Measurements from ENCODE around the gene SPINK5.
"Not testable (repeated sequence)": the region's sequence is repeated elsewhere in the genome, so short reads cannot be mapped to it uniquely, and the experiment has no call there.

Gene SPINK5, protein sequence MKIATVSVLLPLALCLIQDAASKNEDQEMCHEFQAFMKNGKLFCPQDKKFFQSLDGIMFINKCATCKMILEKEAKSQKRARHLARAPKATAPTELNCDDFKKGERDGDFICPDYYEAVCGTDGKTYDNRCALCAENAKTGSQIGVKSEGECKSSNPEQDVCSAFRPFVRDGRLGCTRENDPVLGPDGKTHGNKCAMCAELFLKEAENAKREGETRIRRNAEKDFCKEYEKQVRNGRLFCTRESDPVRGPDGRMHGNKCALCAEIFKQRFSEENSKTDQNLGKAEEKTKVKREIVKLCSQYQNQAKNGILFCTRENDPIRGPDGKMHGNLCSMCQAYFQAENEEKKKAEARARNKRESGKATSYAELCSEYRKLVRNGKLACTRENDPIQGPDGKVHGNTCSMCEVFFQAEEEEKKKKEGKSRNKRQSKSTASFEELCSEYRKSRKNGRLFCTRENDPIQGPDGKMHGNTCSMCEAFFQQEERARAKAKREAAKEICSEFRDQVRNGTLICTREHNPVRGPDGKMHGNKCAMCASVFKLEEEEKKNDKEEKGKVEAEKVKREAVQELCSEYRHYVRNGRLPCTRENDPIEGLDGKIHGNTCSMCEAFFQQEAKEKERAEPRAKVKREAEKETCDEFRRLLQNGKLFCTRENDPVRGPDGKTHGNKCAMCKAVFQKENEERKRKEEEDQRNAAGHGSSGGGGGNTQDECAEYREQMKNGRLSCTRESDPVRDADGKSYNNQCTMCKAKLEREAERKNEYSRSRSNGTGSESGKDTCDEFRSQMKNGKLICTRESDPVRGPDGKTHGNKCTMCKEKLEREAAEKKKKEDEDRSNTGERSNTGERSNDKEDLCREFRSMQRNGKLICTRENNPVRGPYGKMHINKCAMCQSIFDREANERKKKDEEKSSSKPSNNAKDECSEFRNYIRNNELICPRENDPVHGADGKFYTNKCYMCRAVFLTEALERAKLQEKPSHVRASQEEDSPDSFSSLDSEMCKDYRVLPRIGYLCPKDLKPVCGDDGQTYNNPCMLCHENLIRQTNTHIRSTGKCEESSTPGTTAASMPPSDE

DNA sequence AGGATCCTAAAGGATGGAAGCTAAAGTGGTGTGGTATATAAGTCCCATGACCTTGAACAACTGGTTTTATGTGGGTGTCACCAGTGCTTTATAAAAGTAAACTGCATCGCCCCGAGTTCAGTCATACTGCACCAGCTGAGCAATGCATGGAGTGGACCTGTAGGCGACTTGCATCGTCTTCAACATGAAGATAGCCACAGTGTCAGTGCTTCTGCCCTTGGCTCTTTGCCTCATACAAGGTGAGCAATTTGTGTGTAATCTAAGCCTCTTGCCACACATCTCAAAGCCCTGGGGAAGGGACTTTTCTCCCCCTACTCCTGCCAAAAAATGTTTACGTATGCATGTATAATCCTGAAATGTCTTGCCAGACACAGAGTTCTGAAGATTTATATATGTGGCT lies at the start of gene SPINK5:
SPINK5 (plus strand) TSS at position 120 of the 400 bp plus-strand sequence; CDS start at position 185, 65 bp downstream.
- no peak for DNase-seq

DNA sequence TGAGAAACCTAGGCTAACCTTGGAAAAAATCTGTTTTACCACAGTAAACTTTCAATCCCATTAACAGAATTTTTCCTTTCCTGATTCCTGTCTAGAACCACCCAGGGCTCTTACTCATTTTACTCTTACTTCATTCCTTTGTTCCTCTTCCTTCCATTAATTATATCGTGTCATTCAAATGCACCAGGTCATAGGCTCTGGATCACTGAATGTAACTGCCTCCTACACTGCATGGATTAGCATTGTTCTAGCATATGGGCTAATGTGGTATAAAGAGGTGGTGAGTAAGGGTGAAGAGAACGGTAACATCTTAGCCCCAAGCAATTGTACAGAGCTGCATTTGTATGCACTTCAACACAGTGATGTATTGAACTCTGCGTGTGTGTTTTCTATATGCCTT lies 49.5 kb upstream of the SPINK5 start:
- DNase-seq, result no peak

DNA sequence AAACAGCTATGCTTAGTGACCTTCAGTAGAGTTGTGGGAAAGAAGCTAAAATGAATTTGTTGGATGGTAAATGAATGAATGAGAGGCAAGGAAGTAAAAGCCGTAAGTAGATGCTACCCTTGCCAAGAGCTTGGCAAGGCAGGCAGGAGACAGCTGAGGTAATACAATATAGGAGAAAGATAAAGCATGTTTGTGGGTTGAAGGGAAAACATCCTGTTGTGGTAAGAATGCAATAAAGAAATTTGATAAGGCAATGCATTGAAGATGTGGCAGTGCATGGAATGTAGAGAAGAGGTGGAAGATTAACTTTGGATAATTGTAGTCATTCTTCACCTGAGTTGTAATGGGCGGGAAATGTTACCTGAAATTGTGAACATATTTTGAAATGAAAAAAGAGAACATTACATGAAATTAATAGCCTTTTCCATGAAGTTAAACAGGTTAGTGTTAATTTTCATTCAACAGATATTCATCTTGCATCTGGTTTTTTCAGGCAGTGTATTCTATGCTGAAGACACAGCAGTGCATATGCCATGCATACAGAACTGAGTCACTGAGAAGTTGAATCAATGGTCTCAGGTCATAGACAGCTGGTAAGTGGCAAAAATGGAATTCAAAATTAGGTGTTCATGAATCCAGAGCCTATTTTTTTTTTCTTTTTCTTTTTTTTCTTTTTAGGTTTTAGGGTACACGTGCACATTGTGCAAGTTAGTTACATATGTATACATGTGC lies 43.4 kb upstream of the SPINK5 start:
- no peak for DNase-seq

DNA sequence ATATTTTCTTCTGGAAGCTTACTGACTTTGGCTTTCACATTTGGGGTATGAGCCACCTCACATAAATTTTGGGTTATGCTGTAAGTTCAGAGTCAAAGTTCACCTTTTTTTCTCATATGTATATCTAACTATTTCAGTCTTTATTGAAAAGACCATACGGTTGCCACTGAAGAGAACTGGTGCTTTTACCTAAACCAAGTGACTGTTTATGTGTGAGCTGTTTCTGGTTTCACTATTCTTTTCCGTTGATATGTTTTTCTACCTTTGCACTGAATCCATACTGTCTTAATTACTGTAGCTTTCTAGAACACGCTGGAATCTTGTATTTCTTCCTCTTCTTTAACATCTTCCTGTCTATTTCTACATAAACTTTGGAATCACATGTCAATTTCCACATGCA lies 36.3 kb upstream of the SPINK5 start:
- no peak for DNase-seq

DNA sequence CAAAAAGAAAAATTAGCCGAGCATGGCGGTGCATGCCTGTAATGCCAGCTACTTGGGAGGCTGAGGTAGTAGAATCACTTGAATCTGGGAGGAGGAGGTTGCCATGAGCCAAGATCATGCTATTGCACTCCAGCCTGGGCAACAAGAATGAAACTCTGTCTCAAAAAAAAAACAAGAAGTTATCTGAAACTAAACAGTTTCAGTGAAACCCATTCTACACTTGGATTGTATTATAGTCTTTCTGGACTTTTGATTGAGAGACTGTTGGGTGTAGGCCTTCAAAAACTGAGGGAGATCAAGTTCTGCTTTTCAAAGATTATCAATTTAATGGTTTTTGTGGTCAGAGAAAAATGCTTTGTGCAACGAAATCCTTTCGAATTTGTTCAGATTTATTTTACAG lies 34.6 kb upstream of the SPINK5 start:
- no peak for DNase-seq

DNA sequence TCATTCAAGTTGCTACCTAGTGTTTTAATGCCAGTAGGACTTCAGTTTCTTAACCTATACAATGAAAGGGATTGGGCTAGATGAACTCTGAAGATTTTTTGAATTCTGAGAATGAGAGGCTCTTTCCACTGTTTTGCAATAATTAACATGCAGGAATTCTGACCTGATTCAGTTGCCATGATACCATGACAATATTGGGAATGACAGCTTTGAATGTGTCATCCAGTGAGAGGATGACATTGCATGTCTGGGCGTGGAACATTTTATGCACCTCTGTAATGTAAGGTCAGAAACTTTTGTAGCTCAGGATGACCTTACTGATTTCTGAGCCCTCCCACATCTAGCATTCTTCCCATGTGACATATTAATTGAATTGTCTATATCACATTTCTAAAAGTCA lies 30.6 kb upstream of the SPINK5 start:
- DNase-seq, result no peak

DNA sequence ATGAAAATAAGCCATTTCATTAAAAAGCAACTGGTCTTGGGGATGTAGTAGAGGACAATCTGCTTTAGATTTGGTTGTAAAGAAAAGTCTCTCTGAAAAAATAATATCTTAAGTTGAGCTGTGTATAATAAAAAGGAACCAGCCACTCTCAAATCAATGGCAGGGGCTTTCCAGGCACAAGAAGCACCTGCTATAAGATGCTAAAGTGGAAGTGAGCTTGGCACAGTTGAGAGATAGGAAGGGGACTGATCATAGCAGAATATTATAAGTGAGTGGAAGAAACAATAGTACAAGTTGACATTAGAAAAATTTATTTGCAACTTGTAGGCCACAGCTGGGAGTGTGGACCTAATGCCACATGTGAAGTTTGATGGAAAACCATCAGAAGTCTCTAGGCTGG lies 28.1 kb upstream of the SPINK5 start:
- DNase-seq, result no peak

DNA sequence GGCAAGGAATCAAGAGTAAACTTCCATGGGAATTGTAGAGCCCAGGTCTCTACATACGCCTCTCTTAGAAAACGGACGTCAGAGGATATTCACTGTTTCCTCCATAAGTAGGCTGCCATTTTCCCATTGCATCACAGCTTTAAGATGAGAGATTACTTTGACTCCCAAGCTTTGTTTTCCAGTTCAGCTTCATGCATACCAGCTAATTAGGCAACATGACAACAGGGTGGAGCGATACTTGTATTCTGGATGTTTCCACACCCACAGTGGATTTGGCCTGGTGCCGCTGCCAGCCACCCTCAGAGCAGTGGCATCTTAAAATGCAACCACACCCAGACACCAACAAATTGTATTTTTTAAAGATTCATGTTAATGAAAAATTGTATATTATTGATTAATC lies 20.9 kb upstream of the SPINK5 start:
- no peak for DNase-seq

DNA sequence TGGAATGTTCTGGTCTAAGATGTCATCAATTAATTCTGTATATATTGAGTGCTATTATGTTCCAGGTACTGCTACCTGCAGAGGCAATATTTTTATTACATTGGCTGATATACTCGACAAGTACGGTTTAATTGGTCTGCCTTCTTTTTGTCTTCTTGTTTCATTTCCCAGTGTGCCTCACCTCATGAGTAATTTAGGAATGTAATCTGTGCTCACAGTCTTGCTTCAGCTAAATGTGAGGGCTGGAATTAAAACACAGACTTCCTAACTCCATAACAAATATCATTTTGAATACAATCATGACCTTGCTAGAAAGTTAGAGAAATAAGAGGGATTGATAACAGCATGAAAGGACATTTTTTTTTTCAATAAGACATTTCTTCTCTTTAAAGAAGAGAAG lies 20.1 kb upstream of the SPINK5 start:
- DNase-seq, result no peak

DNA sequence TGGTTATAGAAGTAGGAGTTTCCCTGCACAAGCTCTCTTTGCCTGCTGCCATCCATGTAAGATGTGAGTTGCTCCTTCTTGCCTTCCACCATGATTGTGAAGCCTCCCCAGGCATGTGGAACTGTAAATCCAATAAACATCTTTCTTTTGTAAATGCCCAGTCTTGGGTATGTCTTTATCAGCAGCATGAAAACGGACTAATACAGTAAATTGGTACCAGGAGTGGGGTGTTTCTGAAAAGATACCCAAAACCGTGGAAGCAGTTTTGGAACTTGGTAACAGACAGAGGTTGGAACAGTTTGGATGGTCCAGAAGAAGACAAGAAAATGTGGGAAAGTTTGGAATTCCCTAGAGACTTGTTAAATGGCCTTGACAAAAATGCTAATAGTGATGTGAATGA lies 8.6 kb upstream of the SPINK5 start:
- not testable (repeated sequence) for DNase-seq

DNA sequence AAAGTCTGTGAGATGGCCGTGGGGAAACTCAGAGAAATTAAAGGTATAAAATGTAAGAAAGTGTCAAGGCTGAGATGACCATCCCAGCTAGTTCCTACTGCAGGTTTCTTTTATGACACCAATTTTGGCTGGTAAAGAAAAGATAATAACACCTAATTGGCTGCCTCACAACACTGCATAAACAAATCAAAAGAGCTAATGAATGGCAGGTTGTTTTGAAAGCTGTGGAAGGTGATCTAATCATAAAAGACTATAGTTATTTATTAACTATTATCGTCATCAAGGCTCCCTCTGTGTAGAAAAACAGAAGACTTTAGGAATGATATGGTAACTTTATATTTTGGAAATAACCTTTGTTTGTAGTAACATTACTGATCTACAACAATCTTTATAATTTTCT lies 3.5 kb upstream of the SPINK5 start:
- DNase-seq, result no peak

DNA sequence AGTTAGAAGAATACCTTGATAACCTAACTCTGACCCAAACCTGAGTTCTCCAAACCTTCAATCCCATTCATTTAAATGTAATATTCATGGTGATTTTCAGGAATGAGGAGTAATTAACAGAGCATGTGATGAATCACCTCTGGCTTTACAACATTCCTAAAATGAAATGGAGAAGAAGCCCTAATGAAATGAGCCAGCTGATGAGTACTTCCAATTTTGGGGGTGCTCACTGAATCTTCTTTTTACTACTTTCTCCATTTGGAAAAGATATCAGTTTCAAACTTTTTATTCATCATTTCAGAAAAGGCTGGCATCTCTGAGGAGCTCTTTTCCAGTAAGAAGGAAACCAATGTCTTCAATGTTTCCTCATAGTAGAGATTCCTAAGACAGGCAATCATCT lies 2.9 kb upstream of the SPINK5 start:
- DNase-seq, result no peak

DNA sequence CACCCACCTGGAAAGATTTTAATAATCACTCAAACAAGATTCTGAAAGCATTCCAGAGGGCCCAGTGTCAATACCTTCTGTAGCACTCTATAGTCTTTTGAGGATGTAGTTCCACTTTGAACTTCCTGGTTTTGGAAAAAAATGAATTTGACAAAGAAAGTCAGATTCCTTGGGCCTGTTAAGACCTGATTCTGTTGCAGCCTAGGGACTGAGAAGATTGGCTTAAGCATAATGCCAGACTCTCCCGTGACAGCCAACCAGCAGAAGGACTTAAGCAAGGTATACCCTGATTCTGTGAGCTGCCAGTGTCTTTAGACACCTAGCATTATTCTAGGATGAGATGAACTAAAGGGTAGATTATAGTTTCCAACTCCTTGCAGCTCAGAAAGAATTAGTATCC lies 6.8 kb downstream of the SPINK5 start:
- no peak for DNase-seq

DNA sequence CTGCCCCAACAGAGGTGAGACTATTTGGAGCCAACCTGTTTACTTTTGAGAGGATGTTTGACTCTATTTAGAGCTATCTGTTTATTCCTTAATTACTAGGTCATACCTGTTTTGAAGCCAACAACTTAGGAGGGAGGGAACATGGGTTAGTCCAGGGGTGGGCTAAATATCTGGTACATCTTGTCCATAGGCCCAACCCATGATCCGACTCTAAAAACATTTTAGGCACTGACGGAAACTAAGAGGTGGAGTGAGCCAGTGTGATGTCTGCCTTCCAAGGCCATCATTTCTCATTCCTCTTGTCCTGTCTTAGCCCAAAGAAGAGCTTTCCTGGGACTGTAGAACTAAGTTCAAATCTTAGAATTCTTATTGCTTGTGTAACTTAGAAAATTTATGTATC lies 8.4 kb downstream of the SPINK5 start:
- no peak for DNase-seq

DNA sequence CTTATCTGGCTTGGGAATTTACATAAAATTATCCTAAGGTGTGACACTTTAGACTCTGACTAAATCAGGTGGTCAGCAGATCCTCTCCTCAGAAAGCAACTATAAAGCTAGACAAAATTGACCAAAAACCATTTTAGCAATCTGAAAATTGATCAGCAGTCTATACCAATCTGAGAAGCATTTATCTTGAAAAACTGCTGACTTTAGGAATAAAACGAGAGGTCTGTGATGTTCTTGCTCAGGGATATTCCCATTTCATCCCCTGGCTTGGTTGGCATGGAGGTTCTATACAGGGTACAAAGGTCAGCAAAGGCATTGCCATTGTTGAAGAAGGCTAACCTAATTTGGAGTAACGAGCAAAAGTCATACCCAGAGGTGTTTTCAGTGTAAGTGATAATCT lies 11.7 kb downstream of the SPINK5 start:
- no peak for DNase-seq

DNA sequence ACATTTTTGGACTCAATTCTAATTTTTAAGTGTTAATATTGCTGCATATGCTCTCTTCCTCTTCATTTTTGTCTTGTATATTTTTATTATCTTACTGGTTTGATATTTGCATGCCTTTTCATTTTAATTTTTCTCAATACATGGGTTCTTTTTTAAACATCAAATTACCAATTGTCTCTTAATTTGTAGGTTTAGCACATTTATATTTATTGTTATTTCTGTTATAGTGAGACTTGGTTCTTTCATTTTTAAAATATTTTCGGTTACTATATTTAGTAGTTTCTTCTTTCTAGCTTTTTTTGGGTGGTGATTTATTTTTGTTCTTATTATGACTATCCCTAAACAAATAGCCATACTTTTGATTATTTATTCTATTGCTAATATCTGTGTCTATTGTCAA lies 19.4 kb downstream of the SPINK5 start:
- DNase-seq, result no peak

DNA sequence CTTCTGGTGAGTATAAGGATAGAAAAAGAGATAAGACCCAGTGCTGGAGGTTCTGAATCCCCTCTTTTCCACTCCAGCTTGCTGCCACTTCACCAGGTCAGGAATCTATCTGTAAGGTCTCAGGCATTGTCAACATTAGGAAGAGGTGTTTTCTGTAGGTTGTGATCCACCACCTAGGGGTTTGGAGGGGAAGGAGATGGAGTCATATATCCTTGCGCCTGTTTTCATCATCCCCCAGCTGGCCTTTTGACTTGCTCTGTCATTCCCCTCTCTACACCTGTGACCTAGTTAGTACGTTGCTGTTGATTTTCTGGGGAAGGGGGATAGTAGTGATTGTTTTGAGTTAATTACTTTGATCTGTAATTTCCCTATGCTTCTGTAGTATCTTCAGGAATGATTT lies 20.5 kb downstream of the SPINK5 start:
- DNase-seq, result peak in 1 of 2 experiments; percentile 0

DNA sequence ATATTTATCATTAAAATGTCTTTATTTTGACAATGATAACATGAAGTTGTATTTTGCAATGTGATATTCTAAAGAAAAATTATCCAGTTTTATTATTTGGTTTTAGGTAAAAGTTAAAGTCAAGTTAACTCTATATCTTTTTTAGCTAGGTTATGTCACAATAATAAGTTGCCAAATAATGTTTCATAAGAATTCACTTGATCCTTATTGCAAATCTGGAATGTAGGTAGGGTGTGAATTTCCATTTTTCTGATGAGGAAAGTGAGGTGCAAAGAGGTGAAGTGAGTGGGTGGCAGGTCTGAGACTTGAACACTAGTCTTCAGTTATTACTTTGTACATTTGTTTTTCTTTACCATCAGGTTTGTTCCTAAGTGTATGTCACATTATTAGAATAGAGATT lies 21.5 kb downstream of the SPINK5 start:
- no peak for DNase-seq

DNA sequence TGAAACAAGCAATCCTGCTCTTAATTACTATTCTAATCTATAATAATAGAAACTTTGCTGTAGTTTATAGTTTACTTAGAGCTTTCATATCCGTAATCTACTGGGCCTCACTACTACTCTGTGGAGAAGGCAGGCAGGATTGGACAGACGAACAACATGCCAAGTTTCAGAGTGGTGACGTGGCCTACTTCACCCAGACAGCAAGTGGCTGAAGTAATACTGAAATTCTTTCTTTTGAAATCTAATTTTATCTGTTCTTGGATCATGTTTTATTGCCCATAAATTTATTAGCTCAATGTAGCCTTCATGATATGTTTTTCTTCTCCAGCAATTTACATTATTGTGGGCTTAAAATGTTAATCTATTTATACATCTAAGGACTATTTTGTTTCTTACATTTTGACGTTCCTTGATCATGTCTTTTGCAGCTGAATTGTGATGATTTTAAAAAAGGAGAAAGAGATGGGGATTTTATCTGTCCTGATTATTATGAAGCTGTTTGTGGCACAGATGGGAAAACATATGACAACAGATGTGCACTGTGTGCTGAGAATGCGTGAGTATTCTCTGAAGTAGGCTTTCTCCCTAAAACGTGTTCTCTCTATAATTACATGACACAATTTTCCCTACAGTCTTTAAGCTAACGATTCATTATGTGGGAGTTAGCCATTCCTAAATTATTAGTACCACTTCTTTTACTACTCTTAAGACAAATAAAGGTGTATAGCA lies 22.4 kb downstream of the SPINK5 start:
- DNase-seq, result no peak

DNA sequence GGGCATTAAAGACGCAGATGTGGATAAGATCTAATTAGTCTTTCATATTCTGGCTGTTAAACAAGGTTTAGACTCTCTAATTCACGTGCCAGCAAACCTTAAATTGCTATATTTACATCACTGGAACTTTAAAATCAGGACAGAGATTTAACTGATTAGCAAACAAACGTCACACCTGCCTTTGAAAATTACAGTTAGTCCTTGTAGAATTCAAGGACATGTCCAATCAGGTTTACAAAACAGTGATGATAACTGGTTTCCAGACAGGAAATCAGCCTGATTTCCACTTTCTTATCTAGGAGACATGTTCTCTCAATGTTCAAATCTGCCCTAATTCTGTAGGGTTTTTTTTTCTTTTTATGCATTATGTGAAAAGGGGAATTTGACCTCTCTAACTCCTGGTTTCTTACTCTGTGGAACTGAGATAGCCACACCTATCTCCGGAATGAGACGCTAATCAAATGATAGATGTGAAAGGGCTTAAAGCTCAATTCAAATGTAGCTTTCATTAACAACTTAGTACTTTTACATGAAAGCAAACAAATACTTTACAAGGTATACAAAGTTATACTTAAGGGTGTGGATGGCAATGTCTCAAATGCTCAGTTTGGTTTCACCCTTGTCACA lies 26.5 kb downstream of the SPINK5 start:
- DNase-seq, result no peak

DNA sequence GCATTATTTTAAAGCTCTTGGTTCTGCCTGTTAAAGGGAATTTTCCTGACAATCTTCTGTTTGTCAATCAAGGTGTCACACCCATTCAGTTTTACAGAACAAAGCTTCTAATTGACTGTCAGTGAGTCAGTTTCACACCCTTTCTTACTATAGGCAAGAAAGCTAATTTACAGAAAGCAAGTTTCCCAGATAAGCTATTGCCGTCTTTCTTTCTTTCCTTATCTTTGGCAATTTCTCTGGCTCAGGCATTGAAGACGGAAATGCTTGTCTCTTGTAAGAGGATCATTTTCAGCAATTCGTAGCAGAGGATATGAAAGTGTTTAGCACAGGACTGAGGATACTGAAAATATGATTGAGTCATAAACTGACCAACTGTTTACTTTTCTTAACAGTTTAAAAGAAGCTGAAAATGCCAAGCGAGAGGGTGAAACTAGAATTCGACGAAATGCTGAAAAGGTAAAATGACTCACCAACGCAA lies 27.0 kb downstream of the SPINK5 start:
- DNase-seq, result no peak
